Tibial nerve (tissue), 4 donors: ENCODE data around the gene CNNM4.

ENCODE experiments used
- CTCF ChIP-seq, 5 experiments: fragments of 200-600 bp in 3 of 5; fragments of 450-650 bp in 2 of 5; sonication (generic) in 3 of 5; IDR thresholded peaks; one replicate each; pipeline ENCODE4 v1.5.1; 2016 to 2019; ENCODE audit warnings: antibody characterized with exemption in 5 of 5, mild to moderate bottlenecking in 3 of 5, moderate library complexity in 2 of 5
- EP300 ChIP-seq, 2 donors: sonication (generic); formaldehyde crosslinking; IDR thresholded peaks; one replicate each; pipeline ENCODE4 v1.6.1; 2017; ENCODE audit warnings: antibody characterized with exemption in 2 of 2, mild to moderate bottlenecking in 1 of 2
- POLR2A ChIP-seq, 2 donors: fragments of 450-650 bp; IDR thresholded peaks; one replicate each; pipeline ENCODE4 v1.6.1; 2017; ENCODE audit warnings: antibody characterized with exemption in 2 of 2, mild to moderate bottlenecking in 2 of 2, moderate library complexity in 2 of 2

- TF ChIP-seq CTCF (IDR thresholded peaks at IDR 0.05) (no peak), POLR2A (IDR thresholded peaks at IDR 0.05) (no peak), EP300 (IDR thresholded peaks at IDR 0.05) (no peak)
Measured at GRCh38 chr2:96787411-96787810, 26.7 kb downstream of the CNNM4 start.
